Hepatocyte (in vitro differentiated cells): ENCODE results near the gene PRKCA. TPM values are rescaled to one million over a fixed set of nuclear protein-coding genes. Genes with fewer than 3 reads are reported as not detected.

Experiments used
- DNase-seq: peaks from one replicate; pipeline ENCODE4 v3.0.0-alpha.2; 2016; ENCODE audit warnings: low spot score
- H2AFZ ChIP-seq: fragments of 200-600 bp; sonication (generic); 2 replicates; pipeline ENCODE4 v1.6.0; 2016; ENCODE audit warnings: antibody characterized with exemption, mild to moderate bottlenecking
- H3K27ac ChIP-seq: fragments of 200-600 bp; sonication (generic); 2 replicates; pipeline ENCODE4 v1.5.1; 2016; ENCODE audit warnings: mild to moderate bottlenecking
- H3K27me3 ChIP-seq: fragments of 200-600 bp; sonication (generic); 2 replicates; pipeline ENCODE4 v1.6.1; 2016
- H3K36me3 ChIP-seq: fragments of 200-600 bp; sonication (generic); replicated peaks from 2 replicates; pipeline ENCODE4 v1.5.1; 2016; ENCODE audit warnings: low read depth; ENCODE audit not compliant: insufficient read depth
- H3K4me1 ChIP-seq: fragments of 200-600 bp; sonication (generic); 2 replicates; pipeline ENCODE4 v1.5.1; 2016; ENCODE audit warnings: mild to moderate bottlenecking, moderate library complexity; ENCODE audit not compliant: insufficient read depth
- H3K4me2 ChIP-seq: fragments of 200-600 bp; sonication (generic); 2 replicates; pipeline ENCODE4 v1.6.0; 2016
- H3K4me3 ChIP-seq: fragments of 200-600 bp; sonication (generic); 2 replicates; pipeline ENCODE4 v1.5.1; 2016; ENCODE audit warnings: mild to moderate bottlenecking
- H3K79me2 ChIP-seq: fragments of 200-600 bp; sonication (generic); 2 replicates; pipeline ENCODE4 v1.6.0; 2017; ENCODE audit warnings: mild to moderate bottlenecking
- H3K9me2 ChIP-seq: fragments of 200-600 bp; sonication (generic); replicated peaks from 2 replicates; pipeline ENCODE4 v1.6.0; 2017; ENCODE audit warnings: mild to moderate bottlenecking; ENCODE audit not compliant: insufficient read depth
- H3K9me3 ChIP-seq: fragments of 200-600 bp; sonication (generic); 2 replicates; pipeline ENCODE4 v1.5.1; 2016; ENCODE audit warnings: low read depth, mild to moderate bottlenecking
- H4K20me1 ChIP-seq: fragments of 200-600 bp; sonication (generic); 2 replicates; pipeline ENCODE4 v1.6.0; 2016; ENCODE audit warnings: mild to moderate bottlenecking; ENCODE audit not compliant: insufficient read depth, poor library complexity, severe bottlenecking
- CTCF ChIP-seq: fragments of 200-600 bp; sonication (generic); IDR thresholded peaks from 2 replicates; pipeline ENCODE4 v1.5.1; 2016; ENCODE audit warnings: antibody characterized with exemption, mild to moderate bottlenecking; ENCODE audit not compliant: poor library complexity
- EZH2 ChIP-seq: fragments of 200-600 bp; sonication (generic); IDR thresholded peaks from 2 replicates; pipeline ENCODE4 v1.6.1; 2016; ENCODE audit warnings: antibody characterized with exemption, mild to moderate bottlenecking, borderline replicate concordance
- EZH2phosphoT487 ChIP-seq: fragments of 200-600 bp; sonication (generic); IDR thresholded peaks from one replicate; pipeline ENCODE4 v1.6.1; 2018; ENCODE audit warnings: antibody characterized with exemption, mild to moderate bottlenecking, low read depth, moderate library complexity; ENCODE audit not compliant: unreplicated experiment, severe bottlenecking
- WGBS: methylation state at CpG from one replicate; pipeline ENCODE4 v1.1.6; 2016; ENCODE audit warnings: low lambda C conversion rate; ENCODE audit errors: missing lambda C conversion rate; 5-methylcytosine and 5-hydroxymethylcytosine counted together
- polyA plus RNA-seq: library from polyadenylated mRNA; unstranded; fragments of >200 nt; fragmentation: Nextera tagmentation; extraction: Ambion mirVana; gene quantifications from 2 replicates; pipeline ENCODE4 v1.2.1, GENCODE V29; 2016
- total RNA-seq: library from RNA; depleted of rRNA; stranded (reverse); fragments of >200 nt; gene quantifications from 2 replicates; pipeline ENCODE4 v1.2.3, GENCODE V29; 2014

PRKCA gene
- total and polyA plus RNA-seq, 2 experiments from 2014 or later, result 5.9 to 18.5 TPM

- peaks cover 20% of the 10 kb centered on the region for H3K79me2 ChIP-seq
- H3K4me2 ChIP-seq, result no peak overlapping the region
- H3K4me3 ChIP-seq, result no peak overlapping the region
- H3K27me3 ChIP-seq, result no peaks in the 10 kb centered on the region
- DNase-seq, result no peak
- no peak for TF ChIP-seq CTCF
- no peak for TF ChIP-seq EZH2phosphoT487
- TF ChIP-seq EZH2, result no peak
- H3K9me3 ChIP-seq, result no peaks in the 10 kb centered on the region
- no peaks in the 10 kb centered on the region for H3K36me3 ChIP-seq
- peaks cover 5% of the 10 kb centered on the region for H3K4me1 ChIP-seq
- H4K20me1 ChIP-seq, result no peaks in the 10 kb centered on the region
- no peaks in the 10 kb centered on the region for H3K9me2 ChIP-seq
- H3K27ac ChIP-seq, result no peak overlapping the region
- no peak overlapping the region for H2AFZ ChIP-seq
- 76% methylated on average over 3 of the region's 3 CpGs for WGBS
Observed at GRCh38 chr17:66445229-66445628, 142.8 kb downstream of the PRKCA start.

DNA sequence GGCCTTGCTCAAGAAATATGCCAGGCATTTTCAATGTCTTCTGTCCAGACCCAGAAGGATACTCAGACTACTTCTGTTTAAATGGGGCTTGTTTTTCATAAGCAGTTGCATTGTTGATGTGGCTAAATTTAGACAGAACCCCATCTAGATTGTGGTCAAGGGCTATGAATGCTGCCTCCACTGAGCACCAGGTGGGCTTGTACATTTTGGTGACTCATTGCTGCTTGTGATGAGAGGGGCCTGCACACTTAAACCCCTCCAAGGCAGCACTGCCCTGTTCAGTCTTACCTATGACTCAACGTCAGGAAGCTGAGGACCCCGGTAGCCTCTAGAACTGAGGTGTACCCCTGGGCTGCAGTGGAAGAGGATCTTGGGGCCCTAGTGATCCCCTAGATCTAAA lies 144.0 kb downstream of the PRKCA start:
- H3K4me2 ChIP-seq, result no peak overlapping the region
- peaks cover 23% of the 10 kb centered on the region for H3K79me2 ChIP-seq
- no peaks in the 10 kb centered on the region for H3K9me2 ChIP-seq
- no peak overlapping the region for H3K27ac ChIP-seq
- 97% methylated on average over 2 of the region's 2 CpGs for WGBS
- no peaks in the 10 kb centered on the region for H3K27me3 ChIP-seq
- no peak for TF ChIP-seq EZH2
- no peak for TF ChIP-seq EZH2phosphoT487
- no peak for TF ChIP-seq CTCF
- H3K4me3 ChIP-seq, result no peak overlapping the region
- peaks cover 10% of the 10 kb centered on the region for H3K4me1 ChIP-seq
- DNase-seq, result no peak
- no peaks in the 10 kb centered on the region for H3K9me3 ChIP-seq
- H2AFZ ChIP-seq, result no peak overlapping the region
- no peaks in the 10 kb centered on the region for H3K36me3 ChIP-seq
- no peaks in the 10 kb centered on the region for H4K20me1 ChIP-seq

DNA sequence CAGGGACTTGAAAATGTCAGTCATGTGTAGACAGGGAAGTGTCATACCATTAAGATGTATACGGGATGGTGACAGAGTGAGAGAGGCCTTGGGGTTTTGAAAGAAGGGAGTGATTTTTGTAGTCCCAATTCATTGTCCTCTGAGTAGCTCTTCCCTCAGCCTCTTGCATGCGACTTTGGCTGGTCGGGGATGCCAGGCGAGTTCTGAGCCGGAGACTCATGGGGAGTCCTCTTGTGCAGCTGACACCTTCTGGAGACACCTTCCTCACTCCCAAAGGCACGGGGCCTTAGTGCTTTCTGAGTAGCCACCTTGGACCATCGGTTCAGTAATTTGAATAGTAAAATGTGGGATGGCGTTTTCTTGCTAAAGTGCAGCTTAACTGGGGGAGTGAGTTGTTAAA lies 144.7 kb downstream of the PRKCA start:
- TF ChIP-seq EZH2, result no peak
- no peak for TF ChIP-seq EZH2phosphoT487
- TF ChIP-seq CTCF, result no peak
- H2AFZ ChIP-seq, result no peak overlapping the region
- H3K4me1 ChIP-seq, result peaks cover 15% of the 10 kb centered on the region
- H3K27ac ChIP-seq, result no peak overlapping the region
- H3K27me3 ChIP-seq, result no peaks in the 10 kb centered on the region
- H3K9me2 ChIP-seq, result no peaks in the 10 kb centered on the region
- no peak overlapping the region for H3K4me2 ChIP-seq
- peaks cover 23% of the 10 kb centered on the region for H3K79me2 ChIP-seq
- 94% methylated on average over 8 of the region's 8 CpGs for WGBS
- H4K20me1 ChIP-seq, result no peaks in the 10 kb centered on the region
- H3K36me3 ChIP-seq, result no peaks in the 10 kb centered on the region
- H3K9me3 ChIP-seq, result no peaks in the 10 kb centered on the region
- H3K4me3 ChIP-seq, result no peak overlapping the region
- no peak for DNase-seq
